Measurements from ENCODE around the gene AFAP1L2.

AFAP1L2 gene

DNA sequence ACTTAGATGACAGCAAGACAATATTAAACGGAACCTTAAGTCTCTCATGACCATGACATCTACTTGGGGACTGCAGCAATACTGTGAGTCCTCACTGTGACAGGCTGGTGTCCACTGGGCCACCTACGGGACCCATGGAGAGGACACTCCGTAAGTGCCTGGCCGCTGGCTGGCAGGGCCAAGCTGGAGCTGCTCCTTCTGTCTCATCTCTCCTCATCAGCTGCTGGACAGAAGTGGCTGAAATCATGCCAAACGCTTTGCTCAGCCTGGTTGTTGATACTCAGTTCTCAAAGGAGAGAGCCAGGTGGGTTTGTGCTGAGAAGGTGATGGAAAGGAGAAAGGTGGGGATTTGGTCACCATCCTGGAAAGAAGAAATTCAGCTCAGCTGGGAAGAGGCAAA, 33.3 kb downstream of the AFAP1L2 start:
- H3K27me3 ChIP-seq (ENCODE audit: insufficient read depth, low read depth, severe bottlenecking), result peaks cover 2% of the 10 kb centered on the region
- no peaks in the 10 kb centered on the region for H3K36me3 ChIP-seq
- no peak for TF ChIP-seq CTCF (IDR thresholded peaks at IDR 0.05; ENCODE audit: low read depth, low read length)
- H3K4me3 ChIP-seq (ENCODE audit: low read depth, low read length), result no peak overlapping the region
- H3K9me3 ChIP-seq (ENCODE audit: severe bottlenecking), result no peaks in the 10 kb centered on the region
- no peak overlapping the region for H3K27ac ChIP-seq
- DNase-seq, result no peak

- DNase-seq, result no peak
- Histone ChIP-seq H3K36me3 (no peaks in the 10 kb centered on the region), H3K27ac (no peak overlapping the region), H3K4me3 (ENCODE audit: low read depth, low read length) (no peak overlapping the region), H3K9me3 (ENCODE audit: severe bottlenecking) (no peaks in the 10 kb centered on the region), H3K27me3 (ENCODE audit: insufficient read depth, low read depth, severe bottlenecking) (peaks cover 2% of the 10 kb centered on the region)
- TF ChIP-seq CTCF (IDR thresholded peaks at IDR 0.05; ENCODE audit: low read depth, low read length), result no peak
Observed at GRCh38 chr10:114370199-114370598, 34.1 kb downstream of the AFAP1L2 start.

DNA sequence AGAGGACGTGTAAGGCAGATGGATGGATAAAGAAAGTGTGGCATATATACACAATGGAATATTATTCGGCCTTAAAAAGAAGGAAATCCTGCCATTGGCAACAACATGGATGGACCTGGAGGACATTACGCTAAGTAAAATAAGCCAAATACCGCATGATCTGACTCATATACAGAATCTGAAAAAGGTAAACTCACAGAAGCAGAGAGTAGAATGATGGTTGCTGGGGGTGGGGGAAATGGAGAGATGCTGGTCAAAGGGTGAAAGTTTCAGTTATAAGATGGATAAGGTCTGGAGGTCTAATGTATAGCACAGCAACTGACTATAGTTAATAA, 36.3 kb downstream of the AFAP1L2 start:
- Histone ChIP-seq H3K36me3 (no peaks in the 10 kb centered on the region), H3K27me3 (ENCODE audit: insufficient read depth, low read depth, severe bottlenecking) (peaks cover 2% of the 10 kb centered on the region), H3K9me3 (ENCODE audit: severe bottlenecking) (peaks cover 4% of the 10 kb centered on the region), H3K4me3 (ENCODE audit: low read depth, low read length) (no peak overlapping the region), H3K27ac (no peak overlapping the region)
- TF ChIP-seq CTCF (IDR thresholded peaks at IDR 0.05; ENCODE audit: low read depth, low read length), result no peak
- no peak for DNase-seq

DNA sequence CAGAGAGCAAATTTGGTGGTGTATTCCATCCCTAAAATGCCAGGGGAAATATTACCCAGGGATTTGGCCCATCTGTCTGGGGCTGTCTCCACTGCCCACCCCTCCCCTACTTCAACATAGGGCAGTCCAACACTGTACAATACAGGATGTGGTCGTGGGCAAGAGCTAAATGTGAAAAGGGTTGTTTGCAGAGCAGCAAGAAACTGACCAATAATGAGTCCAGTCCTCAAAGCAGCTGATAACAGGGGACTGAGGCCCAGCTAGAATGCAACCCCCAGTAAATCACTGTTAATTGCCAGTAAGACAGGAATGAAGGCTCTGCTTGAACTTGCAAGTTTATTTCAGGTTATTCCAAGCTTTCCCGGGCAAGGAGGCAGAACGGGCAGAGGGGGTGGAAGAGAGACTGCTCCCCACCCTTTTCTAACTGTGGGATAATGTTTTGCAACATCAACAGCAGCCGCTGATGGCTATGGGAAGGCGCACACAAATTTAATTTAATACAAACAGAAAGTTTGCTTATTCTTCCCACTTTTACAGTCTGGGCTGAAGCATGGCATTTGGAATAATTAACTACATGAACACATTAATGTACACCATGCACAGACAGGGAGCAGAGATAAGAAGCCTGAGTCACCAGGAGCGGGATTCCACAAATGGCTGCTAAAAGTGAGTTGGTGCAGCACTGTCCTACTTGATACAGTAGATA, 36.8 kb downstream of the AFAP1L2 start:
- Histone ChIP-seq H3K36me3 (no peaks in the 10 kb centered on the region), H3K27me3 (ENCODE audit: insufficient read depth, low read depth, severe bottlenecking) (no peaks in the 10 kb centered on the region), H3K9me3 (ENCODE audit: severe bottlenecking) (peaks cover 4% of the 10 kb centered on the region), H3K4me3 (ENCODE audit: low read depth, low read length) (no peak overlapping the region), H3K27ac (no peak overlapping the region)
- no peak for DNase-seq
- TF ChIP-seq CTCF (IDR thresholded peaks at IDR 0.05; ENCODE audit: low read depth, low read length), result no peak

GRCh38 chr10:114364726-114365125, 39.6 kb downstream of the AFAP1L2 start:
- Histone ChIP-seq H3K4me3 (ENCODE audit: low read depth, low read length) (no peak overlapping the region), H3K36me3 (no peaks in the 10 kb centered on the region), H3K9me3 (ENCODE audit: severe bottlenecking) (peaks cover 4% of the 10 kb centered on the region), H3K27ac (no peak overlapping the region), H3K27me3 (ENCODE audit: insufficient read depth, low read depth, severe bottlenecking) (no peaks in the 10 kb centered on the region)
- DNase-seq, result no peak
- TF ChIP-seq CTCF (IDR thresholded peaks at IDR 0.05; ENCODE audit: low read depth, low read length), result no peak
